ENCODE data around the gene HDAC4. TPM values are rescaled to one million over a fixed set of nuclear protein-coding genes. Genes with fewer than 3 reads are reported as not detected.
"Not testable (repeated sequence)": the region's sequence is repeated elsewhere in the genome, so short reads cannot be mapped to it uniquely, and the experiment has no call there.

Gene HDAC4
- total RNA-seq (10 to 100 TPM; 24.0 to 28.8 TPM), polyA plus RNA-seq (8.3 TPM)

DNA sequence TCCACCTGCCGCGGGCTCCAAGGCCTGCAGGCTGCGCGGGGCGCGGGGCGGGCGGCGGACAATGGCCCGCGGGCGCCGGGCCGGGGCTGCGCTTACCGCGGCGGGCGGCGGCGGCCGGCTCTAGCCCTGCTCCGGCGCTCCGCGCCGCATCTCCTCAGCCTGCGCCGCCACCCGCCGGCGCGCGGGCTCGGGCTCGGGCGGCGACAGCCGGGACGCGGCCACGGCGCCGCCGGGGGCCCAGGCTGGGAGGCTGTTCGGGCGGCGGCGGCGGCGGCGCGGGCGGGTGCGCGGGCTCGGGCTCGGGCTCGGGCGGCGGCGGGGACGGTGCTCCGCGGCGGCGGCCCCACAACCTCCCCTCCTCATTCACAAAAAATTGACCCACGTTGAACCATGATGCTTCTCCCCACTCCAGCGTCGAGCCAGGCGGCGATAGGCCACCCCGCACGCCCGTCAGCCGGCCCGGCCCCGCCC is at the start of gene HDAC4:
TSS of gene HDAC4 (minus strand) at position 425 of the 471 bp plus-strand sequence. CDS start 48,321 bp downstream, outside the sequence.
- ChIA-PET CTCF (interaction anchor here (1.0 to 1.2 kb wide), 3 partner anchors 20 to 133 kb away, joined by 3 to 9 read pairs (median 5); no protein-coding TSS in a partner anchor), POLR2A (interaction anchor here (0.5 to 1.2 kb wide), 10 partner anchors 13 to 1112 kb away, joined by 3 to 19 read pairs (median 3); no protein-coding TSS in a partner anchor)
- Mint-ChIP-seq H3K4me3 (peak within 1 kb of the TSS; percentile 92 to 100 (median 96)), H3K4me1 (peaks cover 24 to 44% (median 37%) of the 10 kb centered on the region in 3 donors), H3K36me3 (peaks cover 0 to 9% (median 0%) of the 10 kb centered on the region in 3 donors), H3K27ac (peak within 1 kb of the TSS; percentile 97 to 100 (median 98)), H3K9me3 (no peaks in the 10 kb centered on the region), H3K27me3 (no peaks in the 10 kb centered on the region)
- DNase-seq: no peak
- Histone ChIP-seq H3K9me3 (ENCODE audit: low read length) (no peaks in the 10 kb centered on the region), H3K36me3 (ENCODE audit: insufficient read depth, low read length) (no peaks in the 10 kb centered on the region), H3K4me3 (ENCODE audit: low read length) (peak within 1 kb of the TSS; percentile 93), H3K27ac (ENCODE audit: low read depth, low read length) (peak within 1 kb of the TSS; percentile 97), H3K27me3 (ENCODE audit: insufficient read depth, low read length, poor library complexity, severe bottlenecking) (no peaks in the 10 kb centered on the region), H3K4me1 (ENCODE audit: insufficient read depth, low read length) (peaks cover 34% of the 10 kb centered on the region)

DNA sequence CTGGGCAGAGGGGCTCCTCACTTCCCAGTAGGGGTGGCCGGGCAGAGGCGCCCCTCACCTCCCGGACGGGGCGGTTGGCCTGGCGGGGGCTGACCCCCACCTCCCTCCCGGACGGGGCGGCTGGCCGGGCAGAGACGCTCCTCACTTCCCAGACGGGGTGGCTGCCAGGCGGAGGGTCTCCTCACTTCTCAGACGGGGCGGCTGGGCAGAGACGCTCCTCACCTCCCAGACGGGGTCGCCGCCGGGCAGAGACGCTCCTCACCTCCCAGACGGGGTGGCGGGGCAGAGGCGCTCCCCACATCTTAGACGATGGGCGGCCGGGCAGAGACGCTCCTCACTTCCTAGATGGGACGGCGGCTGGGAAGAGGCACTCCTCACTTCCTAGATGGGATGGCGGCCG is 48.6 kb upstream of the HDAC4 start:
- peaks cover 19 to 23% of the 10 kb centered on the region in 2 donors for H3K27me3 Mint-ChIP-seq
- H3K27me3 ChIP-seq (ENCODE audit: insufficient read depth, low read length, poor library complexity, severe bottlenecking); H3K27ac ChIP-seq (ENCODE audit: low read depth, low read length); H3K4me1 ChIP-seq (ENCODE audit: insufficient read depth, low read length); DNase-seq; CTCF ChIA-PET; H3K4me1 Mint-ChIP-seq; H3K4me3 Mint-ChIP-seq; H3K9me3 ChIP-seq (ENCODE audit: low read length); POLR2A ChIA-PET; H3K27ac Mint-ChIP-seq; H3K36me3 ChIP-seq (ENCODE audit: insufficient read depth, low read length); H3K4me3 ChIP-seq (ENCODE audit: low read length): not testable (repeated sequence)
- peaks cover 0 to 25% (median 2%) of the 10 kb centered on the region in 3 donors for H3K36me3 Mint-ChIP-seq
- peaks cover 18 to 30% (median 24%) of the 10 kb centered on the region in 5 donors for H3K9me3 Mint-ChIP-seq

- Histone ChIP-seq H3K9me3 (ENCODE audit: low read length) (no peaks in the 10 kb centered on the region), H3K4me1 (ENCODE audit: insufficient read depth, low read length) (peaks cover 14% of the 10 kb centered on the region), H3K4me3 (ENCODE audit: low read length) (no peak overlapping the region), H3K27me3 (ENCODE audit: insufficient read depth, low read length, poor library complexity, severe bottlenecking) (peaks cover 5% of the 10 kb centered on the region), H3K27ac (ENCODE audit: low read depth, low read length) (no peak overlapping the region), H3K36me3 (ENCODE audit: insufficient read depth, low read length) (no peaks in the 10 kb centered on the region)
- no peaks in the 10 kb centered on the region for H3K36me3 Mint-ChIP-seq
- no peak overlapping the region for H3K27ac Mint-ChIP-seq
- peaks cover 0 to 4% (median 0%) of the 10 kb centered on the region in 5 donors for H3K9me3 Mint-ChIP-seq
- H3K4me1 Mint-ChIP-seq: peaks cover 13 to 15% (median 14%) of the 10 kb centered on the region in 3 donors
- CTCF ChIA-PET: no interaction called here
- DNase-seq: no peak
- H3K4me3 Mint-ChIP-seq: no peak overlapping the region
- POLR2A ChIA-PET: no interaction called here
- peaks cover 14 to 35% of the 10 kb centered on the region in 2 donors for H3K27me3 Mint-ChIP-seq
Observed at GRCh38 chr2:239445771-239446524, 45.1 kb upstream of the HDAC4 start.

- ChIA-PET POLR2A (no interaction called here), CTCF (no interaction called here)
- peaks cover 9% of the 10 kb centered on the region for H3K27me3 ChIP-seq (ENCODE audit: insufficient read depth, low read length, poor library complexity, severe bottlenecking)
- H3K4me1 ChIP-seq (ENCODE audit: insufficient read depth, low read length): peaks cover 20% of the 10 kb centered on the region
- H3K4me3 Mint-ChIP-seq: no peak overlapping the region
- peaks cover 21 to 44% of the 10 kb centered on the region in 2 donors for H3K27me3 Mint-ChIP-seq
- no peak overlapping the region for H3K27ac Mint-ChIP-seq
- no peaks in the 10 kb centered on the region for H3K9me3 Mint-ChIP-seq
- no peaks in the 10 kb centered on the region for H3K36me3 Mint-ChIP-seq
- no peaks in the 10 kb centered on the region for H3K9me3 ChIP-seq (ENCODE audit: low read length)
- H3K4me1 Mint-ChIP-seq: peaks cover 19 to 22% (median 21%) of the 10 kb centered on the region in 3 donors
- no peaks in the 10 kb centered on the region for H3K36me3 ChIP-seq (ENCODE audit: insufficient read depth, low read length)
- H3K27ac ChIP-seq (ENCODE audit: low read depth, low read length): no peak overlapping the region
- H3K4me3 ChIP-seq (ENCODE audit: low read length): no peak overlapping the region
- no peak for DNase-seq
Observed at GRCh38 chr2:239444626-239445577, 44.1 kb upstream of the HDAC4 start.

DNA sequence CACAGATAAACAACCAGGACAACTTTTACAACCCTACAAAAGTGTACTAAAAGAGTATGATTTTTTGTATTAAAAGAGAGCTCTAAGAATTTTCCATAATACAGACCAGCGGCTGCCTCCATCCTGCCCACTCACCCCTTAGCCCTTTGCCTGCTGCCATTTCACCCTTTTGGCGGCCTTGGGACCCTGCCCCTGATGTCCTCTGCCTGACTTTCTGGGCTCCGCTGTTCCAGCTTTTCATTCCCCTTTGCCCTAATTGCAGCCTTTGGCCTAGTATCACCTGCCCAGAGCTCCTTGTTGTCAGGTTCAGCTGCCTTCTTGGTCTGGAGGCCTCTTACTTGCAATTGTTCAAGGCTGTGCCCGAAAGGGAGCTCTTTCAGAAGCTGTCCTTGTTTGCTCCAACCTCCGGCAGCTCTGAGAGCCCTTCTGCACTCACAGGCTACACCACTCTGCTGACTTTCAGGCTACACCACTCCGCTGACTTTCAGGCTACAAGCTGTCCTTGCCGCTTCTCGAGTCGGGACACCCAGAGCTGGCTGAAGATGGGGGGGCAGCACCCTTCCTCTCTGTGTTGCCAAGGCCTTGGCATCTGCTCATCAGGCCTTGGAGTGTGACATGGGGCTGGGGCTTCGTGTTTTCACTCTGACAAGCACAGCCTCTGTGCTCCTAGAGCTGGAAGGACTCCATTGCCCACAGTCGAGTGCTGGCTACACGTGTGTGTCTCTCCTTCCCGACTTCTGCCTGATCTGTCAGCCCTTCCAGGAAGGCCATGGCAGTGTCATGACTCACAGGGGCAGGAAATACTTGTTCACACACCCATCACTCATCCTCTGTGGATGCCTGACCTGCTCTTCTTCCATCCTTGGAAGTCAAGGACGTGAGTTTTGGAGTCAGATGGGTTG is 43.1 kb upstream of the HDAC4 start:
- Histone ChIP-seq H3K4me3 (ENCODE audit: low read length) (no peak overlapping the region), H3K36me3 (ENCODE audit: insufficient read depth, low read length) (no peaks in the 10 kb centered on the region), H3K27ac (ENCODE audit: low read depth, low read length) (no peak overlapping the region), H3K9me3 (ENCODE audit: low read length) (no peaks in the 10 kb centered on the region), H3K27me3 (ENCODE audit: insufficient read depth, low read length, poor library complexity, severe bottlenecking) (peaks cover 9% of the 10 kb centered on the region), H3K4me1 (ENCODE audit: insufficient read depth, low read length) (peaks cover 20% of the 10 kb centered on the region)
- Mint-ChIP-seq H3K27ac (no peak overlapping the region), H3K9me3 (no peaks in the 10 kb centered on the region), H3K4me3 (peak overlapping the region in 3 of 7 donors; percentile 8 to 37 (median 19)), H3K4me1 (peaks cover 19 to 22% (median 21%) of the 10 kb centered on the region in 3 donors), H3K36me3 (no peaks in the 10 kb centered on the region), H3K27me3 (peaks cover 21 to 53% of the 10 kb centered on the region in 2 donors)
- CTCF ChIA-PET: no interaction called here
- DNase-seq: no peak
- POLR2A ChIA-PET: no interaction called here

GRCh38 chr2:239443102-239443620 is 42.3 kb upstream of the HDAC4 start:
- DNase-seq: no peak
- H3K27ac Mint-ChIP-seq: peak overlapping the region in 1 of 8 donors; percentile 42
- no peaks in the 10 kb centered on the region for H3K36me3 ChIP-seq (ENCODE audit: insufficient read depth, low read length)
- peak overlapping the region in 1 of 7 donors; percentile 8 for H3K4me3 Mint-ChIP-seq
- no peak overlapping the region for H3K27ac ChIP-seq (ENCODE audit: low read depth, low read length)
- H3K4me1 Mint-ChIP-seq: peaks cover 19 to 22% (median 21%) of the 10 kb centered on the region in 3 donors
- ChIA-PET POLR2A (no interaction called here), CTCF (no interaction called here)
- H3K9me3 ChIP-seq (ENCODE audit: low read length): no peaks in the 10 kb centered on the region
- H3K4me3 ChIP-seq (ENCODE audit: low read length): no peak overlapping the region
- H3K27me3 Mint-ChIP-seq: peaks cover 21 to 56% of the 10 kb centered on the region in 2 donors
- H3K27me3 ChIP-seq (ENCODE audit: insufficient read depth, low read length, poor library complexity, severe bottlenecking): peaks cover 9% of the 10 kb centered on the region
- peaks cover 20% of the 10 kb centered on the region for H3K4me1 ChIP-seq (ENCODE audit: insufficient read depth, low read length)
- no peaks in the 10 kb centered on the region for H3K36me3 Mint-ChIP-seq
- no peaks in the 10 kb centered on the region for H3K9me3 Mint-ChIP-seq

- Mint-ChIP-seq H3K4me3 (peak overlapping the region in 4 of 7 donors; percentile 77 to 89 (median 84)), H3K36me3 (no peaks in the 10 kb centered on the region), H3K27ac (peak overlapping the region in 2 of 8 donors; percentile 20 to 58), H3K9me3 (no peaks in the 10 kb centered on the region), H3K4me1 (peaks cover 19 to 22% (median 21%) of the 10 kb centered on the region in 3 donors), H3K27me3 (peaks cover 23 to 55% of the 10 kb centered on the region in 2 donors)
- ChIA-PET CTCF (no interaction called here), POLR2A (no interaction called here)
- no peaks in the 10 kb centered on the region for H3K9me3 ChIP-seq (ENCODE audit: low read length)
- no peak for DNase-seq
- no peak overlapping the region for H3K4me3 ChIP-seq (ENCODE audit: low read length)
- peaks cover 9% of the 10 kb centered on the region for H3K27me3 ChIP-seq (ENCODE audit: insufficient read depth, low read length, poor library complexity, severe bottlenecking)
- H3K36me3 ChIP-seq (ENCODE audit: insufficient read depth, low read length): no peaks in the 10 kb centered on the region
- no peak overlapping the region for H3K27ac ChIP-seq (ENCODE audit: low read depth, low read length)
- peaks cover 20% of the 10 kb centered on the region for H3K4me1 ChIP-seq (ENCODE audit: insufficient read depth, low read length)
Observed at GRCh38 chr2:239442192-239442591, 41.4 kb upstream of the HDAC4 start.
